AG09309 (cell line): Measurements from ENCODE around the gene NDUFS4.
"Not testable (repeated sequence)": the region's sequence is repeated elsewhere in the genome, so short reads cannot be mapped to it uniquely, and the experiment has no call there.

ENCODE experiments used
- DNase-seq: peaks from one replicate; pipeline ENCODE4 v3.0.0-alpha.2; 2010; ENCODE audit warnings: low read depth
- H3K4me3 ChIP-seq: 2 replicates; pipeline ENCODE4 v1.5.1; 2011; ENCODE audit warnings: mild to moderate bottlenecking, low read depth, low read length, moderate library complexity; ENCODE audit not compliant: control insufficient read depth
- CTCF ChIP-seq: IDR thresholded peaks from 2 replicates; pipeline ENCODE4 v1.5.1; 2011; ENCODE audit warnings: mild to moderate bottlenecking, low read depth, low read length, inconsistent platforms; ENCODE audit not compliant: insufficient read depth, control insufficient read depth; ENCODE audit errors: missing control alignments

Gene NDUFS4

GRCh38 chr5:53560506-53561191 is at the start of gene NDUFS4:
NDUFS4 (plus strand) TSS chr5:53560639; CDS start chr5:53560663, 24 bp downstream.
- peak within 1 kb of the TSS; percentile 99 for H3K4me3 ChIP-seq
- DNase-seq, result peak; percentile 72
- no peak for TF ChIP-seq CTCF

- no peak for DNase-seq
- TF ChIP-seq CTCF, result no peak
- H3K4me3 ChIP-seq, result no peak overlapping the region
Observed at GRCh38 chr5:53512539-53512938, 47.9 kb upstream of the NDUFS4 start.

- TF ChIP-seq CTCF, result no peak
- DNase-seq, result no peak
- no peak overlapping the region for H3K4me3 ChIP-seq
Observed at GRCh38 chr5:53515988-53516387, 44.5 kb upstream of the NDUFS4 start.

DNA sequence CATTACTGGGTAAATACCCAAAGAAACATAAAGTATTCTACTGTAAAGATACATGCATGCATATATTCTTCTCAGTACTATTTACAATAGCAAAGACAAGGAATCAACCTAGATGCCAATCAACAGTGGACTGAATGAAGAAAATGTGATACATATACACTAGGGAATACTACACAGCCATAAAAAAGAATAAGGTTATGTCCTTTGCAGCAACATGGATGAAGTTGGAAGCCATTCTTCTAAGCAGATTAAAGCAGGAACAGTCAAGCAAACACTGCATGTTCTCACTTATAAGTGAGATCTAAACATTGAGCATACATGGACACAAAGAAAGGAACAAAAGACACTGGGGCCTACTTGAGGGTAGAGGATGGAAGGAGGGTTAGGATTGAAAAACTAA is 39.6 kb upstream of the NDUFS4 start:
- no peak for DNase-seq
- no peak overlapping the region for H3K4me3 ChIP-seq
- no peak for TF ChIP-seq CTCF

- no peak for TF ChIP-seq CTCF
- H3K4me3 ChIP-seq, result no peak overlapping the region
- DNase-seq, result no peak
Observed at GRCh38 chr5:53537711-53538110, 22.7 kb upstream of the NDUFS4 start.

- not testable (repeated sequence) for DNase-seq
Observed at GRCh38 chr5:53540739-53541138, 19.7 kb upstream of the NDUFS4 start.

DNA sequence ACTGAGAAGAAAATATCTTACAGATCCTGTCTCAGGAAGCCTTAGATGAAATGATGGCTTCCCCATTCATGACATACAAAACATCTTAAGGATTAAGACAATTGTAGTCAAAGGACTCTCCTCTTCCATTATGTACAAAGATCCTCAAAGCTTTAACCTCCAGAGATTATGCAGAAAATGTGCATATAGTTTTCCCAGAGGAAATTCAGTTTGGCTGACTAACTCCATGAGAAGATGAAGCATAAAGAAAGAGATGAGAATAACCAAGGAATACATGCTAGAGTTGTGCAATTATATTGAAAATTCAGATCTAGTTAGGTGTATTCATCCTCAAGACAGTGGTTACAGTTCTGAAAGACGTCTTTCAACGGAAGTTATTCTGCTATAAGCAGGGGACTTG is 18.6 kb upstream of the NDUFS4 start:
- no peak overlapping the region for H3K4me3 ChIP-seq
- DNase-seq, result no peak
- TF ChIP-seq CTCF, result no peak

More at GRCh38 chr5:53540739-53541138, 19.7 kb upstream of the NDUFS4 start:
- not testable (repeated sequence) for H3K4me3 ChIP-seq
